HCT116 (cell line): ENCODE measurements around the gene AP4S1. TPM values are rescaled to one million over a fixed set of nuclear protein-coding genes. Genes with fewer than 3 reads are reported as not detected.
"Not testable (repeated sequence)": the region's sequence is repeated elsewhere in the genome, so short reads cannot be mapped to it uniquely, and the experiment has no call there.

Experiments
- ATAC-seq: fragments of 200-7000 bp; cut with Tn5 transposase; 2 replicates; pipeline ENCODE4 v1.9.1; 2020; ENCODE audit warnings: mild to moderate bottlenecking, moderate library complexity
- BruUV-seq: library from RNA; stranded (reverse); fragments of 400-500 nt; replicated peaks from 2 replicates; lab custom pipeline; 2021; lab: Mats Ljungman, UMichigan
- CTCF ChIA-PET: fragments of 300-600 bp; sonication (Branson Sonifier 250); formaldehyde crosslinking; loops from one replicate; lab custom pipeline; 2021; ENCODE audit warnings: antibody characterized with exemption; lab: Charles Lee
- POLR2A ChIA-PET: fragments of 300-600, 350-600 bp; sonication (Branson Sonifier 250); formaldehyde crosslinking; loops from one replicate; lab custom pipeline; 2021; ENCODE audit warnings: antibody characterized with exemption; lab: Charles Lee
- RAD21 ChIA-PET, 2 experiments: fragments of 300-600 bp; sonication (Branson Sonifier 250); formaldehyde crosslinking; loops; one replicate each; lab custom pipeline; 2023; ENCODE audit warnings: low total read pairs in 2 of 2; ENCODE audit not compliant: uncharacterized antibody in 2 of 2, unreplicated experiment in 2 of 2, low non-redundant PET in 1 of 2; lab: Charles Lee
- DNase-seq: peaks from one replicate; pipeline ENCODE4 v3.0.0-alpha.2; 2010; ENCODE audit warnings: low read depth, low spot score
- H2AFZ ChIP-seq: fragments of 200-600 bp; shearing (Covaris generic), sonication (generic); 2 replicates; pipeline ENCODE4 v1.6.1; 2017; ENCODE audit warnings: low read depth, mixed run types, mixed read lengths, antibody characterized with exemption, low read length; ENCODE audit not compliant: poor library complexity, severe bottlenecking
- H3K27ac ChIP-seq: 2 replicates; pipeline ENCODE4 v1.5.1; 2012; ENCODE audit warnings: low read depth, low read length
- H3K27me3 ChIP-seq: fragments of 200-600 bp; sonication (generic); 2 replicates; pipeline ENCODE4 v1.6.1; 2016; ENCODE audit warnings: mixed run types, low read length, mixed read lengths; ENCODE audit not compliant: insufficient read depth
- H3K36me3 ChIP-seq, 2 experiments: fragments of 200-500 bp in 1 of 2; fragments of 200-600 bp in 1 of 2; sonication (Bioruptor generic) in 1 of 2; sonication (generic) in 1 of 2; 2 replicates each; pipeline versions ENCODE4 v1.5.1 to v1.6.1; 2014 to 2016; ENCODE audit warnings: low read length in 2 of 2, inconsistent platforms in 1 of 2, mixed read lengths in 1 of 2, mixed run types in 1 of 2; ENCODE audit not compliant: insufficient read depth in 2 of 2, control insufficient read depth in 1 of 2
- H3K4me1 ChIP-seq, 2 experiments: fragments of 200-600 bp in 1 of 2; sonication (generic) in 1 of 2; 2 replicates each; pipeline versions ENCODE4 v1.5.1 to v1.6.1; 2012 to 2017; ENCODE audit warnings: low read length in 2 of 2, inconsistent platforms in 1 of 2, mild to moderate bottlenecking in 1 of 2, mixed read lengths in 1 of 2, mixed run types in 1 of 2, moderate library complexity in 1 of 2; ENCODE audit not compliant: insufficient read depth in 2 of 2, control insufficient read depth in 1 of 2
- H3K4me2 ChIP-seq: fragments of 200-600 bp; sonication (generic); 2 replicates; pipeline ENCODE4 v1.6.1; 2017; ENCODE audit warnings: mixed run types, low read length, mixed read lengths
- H3K4me3 ChIP-seq, 2 experiments: fragments of 200-600 bp in 1 of 2; sonication (generic) in 1 of 2; replicated peaks in 1 of 2; 2 replicates each; pipeline ENCODE4 v1.5.1; 2011 to 2016; ENCODE audit warnings: low read length in 2 of 2, control low read depth in 1 of 2, low read depth in 1 of 2, mild to moderate bottlenecking in 1 of 2, mixed read lengths in 1 of 2, mixed run types in 1 of 2
- H3K79me2 ChIP-seq: fragments of 200-600 bp; sonication (generic); 2 replicates; pipeline ENCODE4 v1.6.1; 2017; ENCODE audit warnings: mild to moderate bottlenecking, mixed run types, low read length, moderate library complexity, mixed read lengths; ENCODE audit not compliant: insufficient read depth
- H3K9ac ChIP-seq: fragments of 200-600 bp; sonication (generic); 2 replicates; pipeline ENCODE4 v1.6.1; 2016; ENCODE audit warnings: low read length, mixed read lengths
- H3K9me2 ChIP-seq: fragments of 200-600 bp; sonication (generic), shearing (Covaris generic); 2 replicates; pipeline ENCODE4 v1.6.1; 2017; ENCODE audit warnings: mixed run types, mild to moderate bottlenecking, moderate library complexity; ENCODE audit not compliant: insufficient read depth
- H3K9me3 ChIP-seq, 2 experiments: fragments of 200-500 bp in 1 of 2; fragments of 200-600 bp in 1 of 2; sonication (Bioruptor generic) in 1 of 2; sonication (generic) in 1 of 2; 2 replicates each; pipeline ENCODE4 v1.6.1; 2014 to 2017; ENCODE audit warnings: low read length in 2 of 2, mixed read lengths in 2 of 2, inconsistent platforms in 1 of 2, low read depth in 1 of 2, mild to moderate bottlenecking in 1 of 2, mixed run types in 1 of 2, moderate library complexity in 1 of 2; ENCODE audit not compliant: control insufficient read depth in 1 of 2, insufficient read depth in 1 of 2
- H4K20me1 ChIP-seq: fragments of 200-600 bp; sonication (generic), shearing (Covaris generic); 2 replicates; pipeline ENCODE4 v1.6.1; 2017; ENCODE audit warnings: mixed run types, mild to moderate bottlenecking, moderate library complexity; ENCODE audit not compliant: insufficient read depth
- CBX3 ChIP-seq: IDR thresholded peaks from 2 replicates; pipeline ENCODE4 v1.6.1; 2012; ENCODE audit warnings: low read depth
- CEBPB ChIP-seq: IDR thresholded peaks from 2 replicates; pipeline ENCODE4 v1.6.1; 2012; ENCODE audit warnings: low read depth
- ELF1 ChIP-seq: IDR thresholded peaks from 2 replicates; pipeline ENCODE4 v1.6.1; 2012; ENCODE audit warnings: low read depth, borderline replicate concordance
- EZH2phosphoT487 ChIP-seq: fragments of 200-600 bp; IDR thresholded peaks from 2 replicates; pipeline ENCODE4 v1.6.1; 2018; ENCODE audit warnings: antibody characterized with exemption, borderline replicate concordance
- JUND ChIP-seq: IDR thresholded peaks from 2 replicates; pipeline ENCODE4 v1.6.1; 2012
- POLR2A ChIP-seq: IDR thresholded peaks from 2 replicates; pipeline ENCODE4 v1.7.0; 2011; ENCODE audit warnings: borderline replicate concordance; ENCODE audit not compliant: insufficient read depth, insufficient read length; ENCODE audit errors: extremely low read depth
- SIN3A ChIP-seq: IDR thresholded peaks from 2 replicates; pipeline ENCODE4 v1.6.1; 2012; ENCODE audit warnings: low read depth
- SP1 ChIP-seq: IDR thresholded peaks from 2 replicates; pipeline ENCODE4 v1.6.1; 2012; ENCODE audit warnings: low read depth
- SRF ChIP-seq: IDR thresholded peaks from 2 replicates; pipeline ENCODE4 v1.6.1; 2012; ENCODE audit warnings: low read depth
- TCF7L2 ChIP-seq: IDR thresholded peaks from 2 replicates; pipeline ENCODE4 v1.7.0; 2011; ENCODE audit warnings: borderline replicate concordance, inconsistent platforms; ENCODE audit not compliant: insufficient read depth, insufficient read length; ENCODE audit errors: extremely low read depth
- intact Hi-C: fragments of 100-400 bp; cut with micrococcal nuclease; formaldehyde crosslinking; loops from 2 replicates; pipeline ENCODE4 v1.10.0; 2022
- total RNA-seq: library from RNA; stranded (reverse); gene quantifications from one replicate; pipeline ENCODE4 v1.2.1, GENCODE V29; 2021; ENCODE audit not compliant: unreplicated experiment
- TF ChIP-seq, protein P1 (sequence below): IDR thresholded peaks from 2 replicates; pipeline ENCODE4 v1.6.1; 2012
- TF ChIP-seq, protein P2 (sequence below): IDR thresholded peaks from 2 replicates; pipeline ENCODE4 v1.6.1; 2012; ENCODE audit warnings: low read depth

AP4S1 gene
- total RNA-seq, 1 experiment from 2014 or later, result 5.0 TPM

DNA sequence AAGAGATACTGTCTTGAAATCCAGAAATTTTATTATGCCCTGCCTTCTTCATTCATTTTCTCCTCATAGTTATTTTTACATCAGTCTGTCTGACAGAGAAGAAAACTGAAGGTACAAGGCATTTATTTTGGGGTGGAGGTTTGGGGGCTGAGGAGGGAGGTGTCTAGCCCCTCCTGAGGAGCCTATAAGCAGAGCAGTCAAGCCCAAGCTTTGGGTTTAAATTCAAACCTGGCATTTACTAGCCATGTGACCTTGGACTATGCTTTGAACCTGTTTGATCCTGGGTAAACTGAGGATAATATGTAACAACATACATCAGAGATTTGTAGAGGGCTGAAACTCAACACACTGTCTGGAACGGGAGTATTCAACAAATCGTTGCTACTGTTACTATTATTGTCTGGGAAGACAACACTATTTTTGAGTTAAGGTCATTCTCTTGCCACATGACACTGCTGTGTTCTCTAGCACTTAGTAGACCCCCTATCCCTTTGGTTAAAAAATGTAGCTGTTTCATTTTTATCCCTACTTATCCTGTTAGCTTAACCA, 66.8 kb downstream of the AP4S1 start:
- H3K36me3 ChIP-seq, result no peaks in the 10 kb centered on the region
- no peaks in the 10 kb centered on the region for H3K9me3 ChIP-seq
- ATAC-seq, result no peak
- H3K4me1 ChIP-seq, result 0 out of 4 replicates have a peak, but pooled peaks cover 0 to 4% of the 10 kb centered on the region in 2 experiments
- H3K79me2 ChIP-seq, result no peaks in the 10 kb centered on the region
- no TSS peak for BruUV-seq
- no peaks in the 10 kb centered on the region for H3K27me3 ChIP-seq
- ChIA-PET CTCF (no interaction called here), RAD21 (no interaction called here), POLR2A (no interaction called here)
- no peak for DNase-seq
- no peak for TF ChIP-seq CBX3
- no peak for TF ChIP-seq SIN3A
- TF ChIP-seq SRF, result no peak
- no peak for TF ChIP-seq EZH2phosphoT487
- no peak for TF ChIP-seq CEBPB
- no peak for TF ChIP-seq SP1
- TF ChIP-seq, protein P1, sequence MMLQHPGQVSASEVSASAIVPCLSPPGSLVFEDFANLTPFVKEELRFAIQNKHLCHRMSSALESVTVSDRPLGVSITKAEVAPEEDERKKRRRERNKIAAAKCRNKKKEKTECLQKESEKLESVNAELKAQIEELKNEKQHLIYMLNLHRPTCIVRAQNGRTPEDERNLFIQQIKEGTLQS, result no peak
- TF ChIP-seq, protein P2, sequence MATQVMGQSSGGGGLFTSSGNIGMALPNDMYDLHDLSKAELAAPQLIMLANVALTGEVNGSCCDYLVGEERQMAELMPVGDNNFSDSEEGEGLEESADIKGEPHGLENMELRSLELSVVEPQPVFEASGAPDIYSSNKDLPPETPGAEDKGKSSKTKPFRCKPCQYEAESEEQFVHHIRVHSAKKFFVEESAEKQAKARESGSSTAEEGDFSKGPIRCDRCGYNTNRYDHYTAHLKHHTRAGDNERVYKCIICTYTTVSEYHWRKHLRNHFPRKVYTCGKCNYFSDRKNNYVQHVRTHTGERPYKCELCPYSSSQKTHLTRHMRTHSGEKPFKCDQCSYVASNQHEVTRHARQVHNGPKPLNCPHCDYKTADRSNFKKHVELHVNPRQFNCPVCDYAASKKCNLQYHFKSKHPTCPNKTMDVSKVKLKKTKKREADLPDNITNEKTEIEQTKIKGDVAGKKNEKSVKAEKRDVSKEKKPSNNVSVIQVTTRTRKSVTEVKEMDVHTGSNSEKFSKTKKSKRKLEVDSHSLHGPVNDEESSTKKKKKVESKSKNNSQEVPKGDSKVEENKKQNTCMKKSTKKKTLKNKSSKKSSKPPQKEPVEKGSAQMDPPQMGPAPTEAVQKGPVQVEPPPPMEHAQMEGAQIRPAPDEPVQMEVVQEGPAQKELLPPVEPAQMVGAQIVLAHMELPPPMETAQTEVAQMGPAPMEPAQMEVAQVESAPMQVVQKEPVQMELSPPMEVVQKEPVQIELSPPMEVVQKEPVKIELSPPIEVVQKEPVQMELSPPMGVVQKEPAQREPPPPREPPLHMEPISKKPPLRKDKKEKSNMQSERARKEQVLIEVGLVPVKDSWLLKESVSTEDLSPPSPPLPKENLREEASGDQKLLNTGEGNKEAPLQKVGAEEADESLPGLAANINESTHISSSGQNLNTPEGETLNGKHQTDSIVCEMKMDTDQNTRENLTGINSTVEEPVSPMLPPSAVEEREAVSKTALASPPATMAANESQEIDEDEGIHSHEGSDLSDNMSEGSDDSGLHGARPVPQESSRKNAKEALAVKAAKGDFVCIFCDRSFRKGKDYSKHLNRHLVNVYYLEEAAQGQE, result no peak
- no peak for TF ChIP-seq ELF1
- no peak for TF ChIP-seq POLR2A
- no peak for TF ChIP-seq JUND
- no peak for TF ChIP-seq TCF7L2
- H2AFZ ChIP-seq, result no peak overlapping the region
- intact Hi-C loops, result no loop called here
- H3K4me3 ChIP-seq, result no peak overlapping the region
- no peaks in the 10 kb centered on the region for H3K9me2 ChIP-seq
- no peaks in the 10 kb centered on the region for H4K20me1 ChIP-seq
- H3K27ac ChIP-seq, result no peak overlapping the region
- H3K9ac ChIP-seq, result no peak overlapping the region
- H3K4me2 ChIP-seq, result no peak overlapping the region

DNA sequence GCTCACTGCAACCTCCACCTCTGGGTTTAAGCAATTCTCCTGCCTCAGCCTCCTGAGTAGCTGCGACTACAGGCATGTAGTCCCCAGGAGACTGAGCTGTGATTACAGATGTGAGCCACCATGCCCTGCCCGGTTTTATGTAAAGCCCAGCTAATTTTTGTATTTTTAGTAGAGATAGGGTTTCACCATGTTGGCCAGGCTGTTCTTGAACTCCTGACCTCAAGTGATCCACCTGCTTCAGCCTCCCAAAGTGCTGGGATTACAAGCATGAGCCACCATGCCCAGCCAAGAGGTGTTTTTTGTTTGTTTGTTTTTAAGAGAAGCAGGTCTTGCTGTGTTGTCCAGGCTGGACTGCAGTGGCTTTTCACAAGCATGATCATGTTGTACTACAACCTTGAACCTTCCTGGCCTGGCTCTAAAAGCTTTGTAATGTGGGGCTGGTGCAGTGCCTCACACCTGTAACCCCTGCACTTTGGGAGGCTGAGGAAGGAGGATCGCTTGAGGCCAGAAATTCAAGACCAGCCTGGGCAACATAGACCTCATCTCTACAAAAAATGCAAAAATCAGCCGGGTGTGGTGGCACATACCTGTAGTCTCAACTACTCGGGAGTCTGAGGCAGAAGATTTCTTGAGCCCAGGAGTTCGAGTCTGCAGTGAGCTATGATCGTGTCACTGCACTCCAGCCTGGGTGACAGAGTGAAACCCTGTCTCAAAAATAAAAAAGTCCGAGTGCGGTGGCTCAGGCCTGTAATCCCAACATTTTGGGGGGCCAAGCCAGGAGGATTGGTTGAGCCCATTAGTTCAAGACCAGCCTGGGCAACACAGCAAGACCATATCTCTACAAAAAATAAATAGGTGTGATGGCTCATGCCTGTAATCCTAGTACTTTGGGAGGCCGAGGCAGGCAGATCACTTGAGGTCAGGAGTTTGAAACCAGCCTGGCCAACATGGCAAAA, 68.7 kb downstream of the AP4S1 start:
- H3K4me2 ChIP-seq, H3K4me3 ChIP-seq, H3K4me1 ChIP-seq, POLR2A ChIA-PET, H4K20me1 ChIP-seq, H3K27me3 ChIP-seq, H3K36me3 ChIP-seq, RAD21 ChIA-PET, BruUV-seq, H2AFZ ChIP-seq, H3K27ac ChIP-seq, H3K9ac ChIP-seq, H3K9me3 ChIP-seq, DNase-seq, CTCF ChIA-PET, H3K9me2 ChIP-seq, ATAC-seq, H3K79me2 ChIP-seq, intact Hi-C loops: not testable (repeated sequence)
